GM20000 (cell line): Measurements from ENCODE around the gene YWHAE.

ENCODE experiments used
- DNase-seq: peaks from one replicate; pipeline ENCODE4 v3.0.0; 2012; ENCODE audit warnings: low spot score
- CTCF ChIP-seq: IDR thresholded peaks from 2 replicates; pipeline ENCODE4 v1.5.1; 2012; ENCODE audit warnings: mild to moderate bottlenecking, control low read depth; ENCODE audit errors: extremely low read depth, missing control alignments

The YWHAE gene

GRCh38 chr17:1351971-1352370 is 48.1 kb downstream of the YWHAE start:
- DNase-seq = no peak
- no peak for TF ChIP-seq CTCF

GRCh38 chr17:1351275-1351674 is 48.7 kb downstream of the YWHAE start:
- DNase-seq = no peak
- TF ChIP-seq CTCF = no peak

- no peak for TF ChIP-seq CTCF
Measured at GRCh38 chr17:1347589-1348323, 52.3 kb downstream of the YWHAE start.

GRCh38 chr17:1344521-1344920 is 55.5 kb downstream of the YWHAE start:
- no peak for DNase-seq
- TF ChIP-seq CTCF = no peak

More at GRCh38 chr17:1347589-1348323, 52.3 kb downstream of the YWHAE start:
- no peak for DNase-seq

GRCh38 chr17:1343554-1343953 is 56.5 kb downstream of the YWHAE start:
- DNase-seq = no peak
- TF ChIP-seq CTCF = no peak

GRCh38 chr17:1340371-1340770 is 59.7 kb downstream of the YWHAE start:
- no peak for DNase-seq

GRCh38 chr17:1331708-1332107 is 68.3 kb downstream of the YWHAE start:
- TF ChIP-seq CTCF = no peak

More at GRCh38 chr17:1340371-1340770, 59.7 kb downstream of the YWHAE start:
- no peak for TF ChIP-seq CTCF

More at GRCh38 chr17:1331708-1332107, 68.3 kb downstream of the YWHAE start:
- DNase-seq = no peak
